ENCODE measurements around the gene OR8B3. TPM values are rescaled to one million over a fixed set of nuclear protein-coding genes. Genes with fewer than 3 reads are reported as not detected.

Gene OR8B3
- polyA plus RNA-seq, 2 of the 4 experiments (the other 2 are of a cell fraction): not detected

GRCh38 chr11:124346311-124346955, 52.4 kb downstream of the OR8B3 start (continued):
- no peak for TF ChIP-seq BCL3 (IDR thresholded peaks at IDR 0.05)

Other genes with a start within 250 kb of the OR8B3 start
- not detected in 2 replicates for gene OR10D3, start 215.7 kb downstream of the OR8B3 start, polyA plus RNA-seq (2011; rRNA removed)
- gene OR10D3, start 215.7 kb downstream of the OR8B3 start, polyA plus RNA-seq (2017; fragmentation: RNase III; extraction: RNeasy Plus Mini Kit Qiagen cat#74134 plus additional on column Dnase treatment): not detected in 3 replicates
- not detected in 2 replicates for gene OR8G1, start 157.9 kb downstream of the OR8B3 start, polyA plus RNA-seq (2011; rRNA removed)
- not detected in 3 replicates for gene OR8G1, start 157.9 kb downstream of the OR8B3 start, polyA plus RNA-seq (2017; fragmentation: RNase III; extraction: RNeasy Plus Mini Kit Qiagen cat#74134 plus additional on column Dnase treatment)
- gene OR8G5, start 142.6 kb downstream of the OR8B3 start, polyA plus RNA-seq (2011; rRNA removed): not detected in 2 replicates
- not detected in 3 replicates for gene OR8G5, start 142.6 kb downstream of the OR8B3 start, polyA plus RNA-seq (2017; fragmentation: RNase III; extraction: RNeasy Plus Mini Kit Qiagen cat#74134 plus additional on column Dnase treatment)
- gene OR8D1, start 85.1 kb downstream of the OR8B3 start, polyA plus RNA-seq (2011; rRNA removed): not detected in 2 replicates
- gene OR8D1, start 85.1 kb downstream of the OR8B3 start, polyA plus RNA-seq (2017; fragmentation: RNase III; extraction: RNeasy Plus Mini Kit Qiagen cat#74134 plus additional on column Dnase treatment): not detected in 3 replicates
- not detected in 2 replicates for gene OR8D2, start 78.8 kb downstream of the OR8B3 start, polyA plus RNA-seq (2011; rRNA removed)
- gene OR8D2, start 78.8 kb downstream of the OR8B3 start, polyA plus RNA-seq (2017; fragmentation: RNase III; extraction: RNeasy Plus Mini Kit Qiagen cat#74134 plus additional on column Dnase treatment): not detected in 3 replicates
- not detected in 2 replicates for gene OR8B2, start 14.5 kb downstream of the OR8B3 start, polyA plus RNA-seq (2011; rRNA removed)
- not detected in 3 replicates for gene OR8B2, start 14.5 kb downstream of the OR8B3 start, polyA plus RNA-seq (2017; fragmentation: RNase III; extraction: RNeasy Plus Mini Kit Qiagen cat#74134 plus additional on column Dnase treatment)
- gene OR8B4, start 25.8 kb upstream of the OR8B3 start, polyA plus RNA-seq (2011; rRNA removed): not detected in 2 replicates
- not detected in 3 replicates for gene OR8B4, start 25.8 kb upstream of the OR8B3 start, polyA plus RNA-seq (2017; fragmentation: RNase III; extraction: RNeasy Plus Mini Kit Qiagen cat#74134 plus additional on column Dnase treatment)
- gene OR8B8, start 46.7 kb upstream of the OR8B3 start, polyA plus RNA-seq (2011; rRNA removed): not detected in 2 replicates
- gene OR8B8, start 46.7 kb upstream of the OR8B3 start, polyA plus RNA-seq (2017; fragmentation: RNase III; extraction: RNeasy Plus Mini Kit Qiagen cat#74134 plus additional on column Dnase treatment): not detected in 3 replicates
- gene OR8B12, start 144.6 kb upstream of the OR8B3 start, polyA plus RNA-seq (2011; rRNA removed): not detected in 2 replicates
- not detected in 3 replicates for gene OR8B12, start 144.6 kb upstream of the OR8B3 start, polyA plus RNA-seq (2017; fragmentation: RNase III; extraction: RNeasy Plus Mini Kit Qiagen cat#74134 plus additional on column Dnase treatment)
- not detected in 2 replicates for gene OR8A1, start 171.0 kb upstream of the OR8B3 start, polyA plus RNA-seq (2011; rRNA removed)
- not detected in 3 replicates for gene OR8A1, start 171.0 kb upstream of the OR8B3 start, polyA plus RNA-seq (2017; fragmentation: RNase III; extraction: RNeasy Plus Mini Kit Qiagen cat#74134 plus additional on column Dnase treatment)
- gene PANX3, start 212.4 kb upstream of the OR8B3 start, polyA plus RNA-seq (2011; rRNA removed): not detected in 2 replicates
- gene PANX3, start 212.4 kb upstream of the OR8B3 start, polyA plus RNA-seq (2017; fragmentation: RNase III; extraction: RNeasy Plus Mini Kit Qiagen cat#74134 plus additional on column Dnase treatment): not detected in 3 replicates
- 29.2 and 37.4 TPM in 2 replicates for gene TBRG1, start 223.8 kb upstream of the OR8B3 start, polyA plus RNA-seq (2011; rRNA removed)
- 13.0 to 13.8 TPM (median 13.6 TPM) in 3 replicates for gene TBRG1, start 223.8 kb upstream of the OR8B3 start, polyA plus RNA-seq (2017; fragmentation: RNase III; extraction: RNeasy Plus Mini Kit Qiagen cat#74134 plus additional on column Dnase treatment)

Data from A549 (cell line).